Prostate gland (tissue), 2 donors: ENCODE results near the gene MYL7. TPM values are rescaled to one million over a fixed set of nuclear protein-coding genes. Genes with fewer than 3 reads are reported as not detected.

Source experiments
- DNase-seq: peaks from one replicate; pipeline ENCODE4 v3.0.0-alpha.2; 2019; ENCODE audit warnings: low spot score
- H3K27ac ChIP-seq, 2 donors: fragments of 200-600 bp; sonication (generic); 2 replicates each; pipeline ENCODE4 v1.5.1; 2017 to 2019
- H3K27me3 ChIP-seq: fragments of 200-600 bp; sonication (generic); replicated peaks from 2 replicates; pipeline ENCODE4 v1.5.1; 2019; ENCODE audit not compliant: insufficient read depth
- H3K36me3 ChIP-seq, 2 donors: fragments of 200-600 bp; sonication (generic); 1 replicate in 1 of 2; 2 replicates in 1 of 2; pipeline versions ENCODE4 v1.5.1 to v1.8.1; 2017 to 2019
- H3K4me1 ChIP-seq: fragments of 200-600 bp; sonication (generic); replicated peaks from 2 replicates; pipeline ENCODE4 v1.5.1; 2019
- H3K4me3 ChIP-seq, 2 donors: fragments of 200-600 bp; sonication (generic); 2 replicates each; pipeline ENCODE4 v1.5.1; 2017 to 2019
- H3K9me3 ChIP-seq: fragments of 200-600 bp; sonication (generic); 2 replicates; pipeline ENCODE4 v1.5.1; 2017
- CTCF ChIP-seq, 4 experiments: fragments of 200-600 bp in 2 of 4; fragments of 450-650 bp in 2 of 4; sonication (generic) in 2 of 4; IDR thresholded peaks; 1 replicate in 3 of 4; 2 replicates in 1 of 4; pipeline ENCODE4 v1.5.1; 2016 to 2019; ENCODE audit warnings: antibody characterized with exemption in 4 of 4, mild to moderate bottlenecking in 2 of 4, moderate library complexity in 2 of 4
- POLR2A ChIP-seq: fragments of 450-650 bp; IDR thresholded peaks from one replicate; pipeline ENCODE4 v1.6.1; 2016; ENCODE audit warnings: antibody characterized with exemption, mild to moderate bottlenecking
- POLR2AphosphoS5 ChIP-seq: sonication (generic); formaldehyde crosslinking; IDR thresholded peaks from one replicate; pipeline ENCODE4 v1.6.1; 2017; ENCODE audit warnings: antibody characterized with exemption
- WGBS: methylation state at CpG from one replicate; pipeline ENCODE4 v1.1.5; 2018; 5-methylcytosine and 5-hydroxymethylcytosine counted together
- intact Hi-C: fragments of 100-400 bp; cut with DNase I; formaldehyde crosslinking; loops from one replicate; pipeline ENCODE4 v1.14.2; 2022
- total RNA-seq, 2 donors: library from RNA; depleted of rRNA; stranded (reverse); fragments of >200 nt; gene quantifications; one replicate each; pipeline ENCODE4 v1.1.0, GENCODE V29; 2016

Gene MYL7
- total RNA-seq, 2 donors from 2014 or later: not detected

- H3K9me3 ChIP-seq: no peaks in the 10 kb centered on the region
- no peak for DNase-seq
- intact Hi-C loops: loop anchor here (5.0 kb wide), 1 partner anchor 40 kb away; the partner anchor contains the start of gene POLM
- H3K27ac ChIP-seq: no peak overlapping the region
- peaks cover 7% of the 10 kb centered on the region for H3K4me1 ChIP-seq
- no peak overlapping the region for H3K4me3 ChIP-seq
- TF ChIP-seq CTCF (IDR thresholded peaks at IDR 0.05): no peak
- no peak for TF ChIP-seq POLR2AphosphoS5
- TF ChIP-seq POLR2A: no peak
- 85% methylated on average over 12 of the region's 12 CpGs for WGBS
- H3K36me3 ChIP-seq: no peaks in the 10 kb centered on the region
- H3K27me3 ChIP-seq: no peaks in the 10 kb centered on the region
Observed at GRCh38 chr7:44121761-44122420, 19.2 kb downstream of the MYL7 start.

GRCh38 chr7:44120395-44120794 is 20.7 kb downstream of the MYL7 start:
- H3K27me3 ChIP-seq: no peaks in the 10 kb centered on the region
- no peak for DNase-seq
- TF ChIP-seq CTCF (IDR thresholded peaks at IDR 0.05) (no peak), POLR2A (no peak)
- H3K4me3 ChIP-seq: no peak overlapping the region
- H3K4me1 ChIP-seq: peaks cover 7% of the 10 kb centered on the region
- WGBS: 87% methylated on average over 6 of the region's 6 CpGs
- H3K36me3 ChIP-seq: no peaks in the 10 kb centered on the region
- intact Hi-C loops: loop anchor here (5.0 kb wide), 1 partner anchor 38 kb away; the partner anchor contains the start of gene POLM
- H3K9me3 ChIP-seq: no peaks in the 10 kb centered on the region
- H3K27ac ChIP-seq: no peak overlapping the region

GRCh38 chr7:44119829-44120380 is 21.2 kb downstream of the MYL7 start:
- Histone ChIP-seq H3K27ac (no peak overlapping the region), H3K36me3 (no peaks in the 10 kb centered on the region), H3K4me3 (no peak overlapping the region), H3K9me3 (no peaks in the 10 kb centered on the region), H3K27me3 (no peaks in the 10 kb centered on the region), H3K4me1 (peaks cover 7% of the 10 kb centered on the region)
- intact Hi-C loops: loop anchor here (5.0 kb wide), 1 partner anchor 38 kb away; the partner anchor contains the start of gene POLM
- no peak for DNase-seq
- 91% methylated on average over 8 of the region's 8 CpGs for WGBS
- TF ChIP-seq CTCF (IDR thresholded peaks at IDR 0.05): no peak

- no peak overlapping the region for H3K27ac ChIP-seq
Observed at GRCh38 chr7:44117801-44118429, 23.2 kb downstream of the MYL7 start.

More at GRCh38 chr7:44117801-44118429, 23.2 kb downstream of the MYL7 start:
- Histone ChIP-seq H3K36me3 (no peaks in the 10 kb centered on the region), H3K4me1 (peaks cover 7% of the 10 kb centered on the region), H3K9me3 (no peaks in the 10 kb centered on the region), H3K4me3 (no peak overlapping the region), H3K27me3 (no peaks in the 10 kb centered on the region)
- TF ChIP-seq POLR2A: no peak
- no peak for TF ChIP-seq CTCF (IDR thresholded peaks at IDR 0.05)
- TF ChIP-seq POLR2AphosphoS5: no peak
- intact Hi-C loops: no loop called here
- no peak for DNase-seq
- WGBS: 83% methylated on average over 13 of the region's 13 CpGs
